SU-DHL-6 (cell line): ENCODE measurements around the gene ARPC2.

Experiments used
- CTCF ChIP-seq: fragments of 200-600 bp; sonication (generic); IDR thresholded peaks from one replicate; pipeline ENCODE4 v1.5.1; 2017; ENCODE audit warnings: antibody characterized with exemption, mild to moderate bottlenecking, low read length, moderate library complexity; ENCODE audit not compliant: insufficient read depth, poor library complexity, severe bottlenecking
- EZH2phosphoT487 ChIP-seq: fragments of 200-600 bp; sonication (generic), shearing (Covaris generic); conservative IDR thresholded peaks from 2 replicates; pipeline ENCODE4 v1.6.1; 2018; ENCODE audit warnings: mild to moderate bottlenecking, antibody characterized with exemption, low read length, moderate library complexity, mixed read lengths

DNA sequence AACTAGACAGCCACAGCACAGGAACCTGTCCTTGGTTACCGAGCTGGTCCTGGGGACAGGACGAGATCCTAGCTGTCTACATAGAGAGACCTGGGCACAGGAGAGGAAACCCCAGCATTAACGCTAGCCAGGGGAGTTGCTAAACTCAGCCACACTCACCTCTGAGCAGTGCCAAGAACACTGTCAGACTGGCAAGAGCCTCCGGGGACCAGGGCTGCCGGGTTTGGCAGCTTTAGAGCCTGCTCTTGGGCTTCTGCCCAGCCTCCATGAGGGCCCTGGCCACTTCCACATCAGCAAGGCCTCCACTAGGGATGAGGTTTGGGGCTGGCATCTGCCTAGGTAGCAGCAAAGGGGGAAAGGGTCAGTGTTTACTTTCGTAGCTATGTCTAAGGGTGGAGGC is 68.6 kb downstream of the ARPC2 start:
- TF ChIP-seq CTCF = no peak
- no peak for TF ChIP-seq EZH2phosphoT487
